CD4-positive, alpha-beta T cell (primary cell): ENCODE measurements around the gene CYSRT1. TPM values are rescaled to one million over a fixed set of nuclear protein-coding genes. Genes with fewer than 3 reads are reported as not detected.

ENCODE experiments used
- ATAC-seq: fragments of 200-7000 bp; cut with Tn5 transposase; one replicate; pipeline ENCODE4 v1.10.0; 2022; ENCODE audit warnings: mild to moderate bottlenecking; ENCODE audit not compliant: poor library complexity
- CTCF ChIA-PET: fragments of 350-600 bp; sonication (Branson Sonifier 250); formaldehyde crosslinking; loops from one replicate; lab custom pipeline; 2021; ENCODE audit warnings: antibody characterized with exemption, inconsistent platforms; lab: Charles Lee
- POLR2A ChIA-PET: fragments of 350-600 bp; sonication (Branson Sonifier 250); formaldehyde crosslinking; loops from one replicate; lab custom pipeline; 2021; ENCODE audit warnings: antibody characterized with exemption, inconsistent platforms; lab: Charles Lee
- DNase-seq, 14 experiments: peaks; one replicate each; pipeline ENCODE4 v3.0.0-alpha.2; 2013 to 2020; ENCODE audit warnings: mixed read lengths in 2 of 14
- H3K27ac ChIP-seq, 2 donors: one replicate each; pipeline versions ENCODE4 v1.5.1 to v1.7.0; 2013; ENCODE audit warnings: low read length in 2 of 2, low read depth in 1 of 2, mild to moderate bottlenecking in 1 of 2
- H3K27me3 ChIP-seq, 2 experiments: 1 replicate in 1 of 2; 2 replicates in 1 of 2; pipeline versions ENCODE4 v1.6.1 to v1.7.0; 2013; ENCODE audit warnings: low read length in 2 of 2, control low read depth in 1 of 2, mild to moderate bottlenecking in 1 of 2, moderate library complexity in 1 of 2; ENCODE audit not compliant: insufficient read depth in 2 of 2, control insufficient read depth in 1 of 2
- H3K36me3 ChIP-seq: one replicate; pipeline ENCODE4 v1.6.1; 2013; ENCODE audit warnings: low read length, control low read depth; ENCODE audit not compliant: insufficient read depth
- H3K4me1 ChIP-seq: one replicate; pipeline ENCODE4 v1.6.1; 2013; ENCODE audit warnings: low read length, control low read depth; ENCODE audit not compliant: insufficient read depth
- H3K4me3 ChIP-seq: one replicate; pipeline ENCODE4 v1.5.1; 2013; ENCODE audit warnings: mild to moderate bottlenecking, low read length, moderate library complexity
- H3K9me3 ChIP-seq, 2 experiments: 1 replicate in 1 of 2; 2 replicates in 1 of 2; pipeline versions ENCODE4 v1.6.1 to v1.7.0; 2013; ENCODE audit warnings: low read length in 2 of 2, mild to moderate bottlenecking in 2 of 2, control low read depth in 1 of 2, moderate library complexity in 1 of 2; ENCODE audit not compliant: control insufficient read depth in 1 of 2, insufficient read depth in 1 of 2
- H3K27ac Mint-ChIP-seq: one replicate; pipeline ENCODE4 v1.8.0; 2020; ENCODE audit warnings: mixed read lengths
- H3K27me3 Mint-ChIP-seq: one replicate; pipeline ENCODE4 v1.8.0; 2021; ENCODE audit warnings: mixed read lengths
- H3K36me3 Mint-ChIP-seq: one replicate; pipeline ENCODE4 v1.8.0; 2021; ENCODE audit warnings: low read depth, mixed read lengths
- H3K4me1 Mint-ChIP-seq: one replicate; pipeline ENCODE4 v1.8.0; 2021; ENCODE audit warnings: low read depth, mixed read lengths
- H3K4me3 Mint-ChIP-seq: one replicate; pipeline ENCODE4 v1.8.0; 2020; ENCODE audit warnings: mild to moderate bottlenecking, mixed read lengths
- H3K9me3 Mint-ChIP-seq: one replicate; pipeline ENCODE4 v1.8.0; 2020; ENCODE audit warnings: mixed read lengths
- intact Hi-C, 2 experiments: fragments of 100-400 bp; cut with DNase I in 1 of 2; cut with micrococcal nuclease in 1 of 2; formaldehyde crosslinking; loops; one replicate each; pipeline versions ENCODE4 v1.15.1 to v1.9.0; 2023 to 2025; cut with DNase I, micrococcal nuclease
- total RNA-seq, 174 experiments: library from RNA in 2 of 174; stranded (reverse) in 2 of 174; gene quantifications; one replicate each; pipeline ENCODE4 v1.2.3 and lab custom pipeline; 2021 to 2026
- TF ChIP-seq, protein P1 (sequence below): fragments of 200-600 bp; IDR thresholded peaks from one replicate; pipeline ENCODE4 v1.8.0; 2022; ENCODE audit warnings: antibody characterized with exemption, mild to moderate bottlenecking

CYSRT1 gene
- total RNA-seq, 2 experiments from 2014 or later: 0.33 to 0.42 TPM

DNA sequence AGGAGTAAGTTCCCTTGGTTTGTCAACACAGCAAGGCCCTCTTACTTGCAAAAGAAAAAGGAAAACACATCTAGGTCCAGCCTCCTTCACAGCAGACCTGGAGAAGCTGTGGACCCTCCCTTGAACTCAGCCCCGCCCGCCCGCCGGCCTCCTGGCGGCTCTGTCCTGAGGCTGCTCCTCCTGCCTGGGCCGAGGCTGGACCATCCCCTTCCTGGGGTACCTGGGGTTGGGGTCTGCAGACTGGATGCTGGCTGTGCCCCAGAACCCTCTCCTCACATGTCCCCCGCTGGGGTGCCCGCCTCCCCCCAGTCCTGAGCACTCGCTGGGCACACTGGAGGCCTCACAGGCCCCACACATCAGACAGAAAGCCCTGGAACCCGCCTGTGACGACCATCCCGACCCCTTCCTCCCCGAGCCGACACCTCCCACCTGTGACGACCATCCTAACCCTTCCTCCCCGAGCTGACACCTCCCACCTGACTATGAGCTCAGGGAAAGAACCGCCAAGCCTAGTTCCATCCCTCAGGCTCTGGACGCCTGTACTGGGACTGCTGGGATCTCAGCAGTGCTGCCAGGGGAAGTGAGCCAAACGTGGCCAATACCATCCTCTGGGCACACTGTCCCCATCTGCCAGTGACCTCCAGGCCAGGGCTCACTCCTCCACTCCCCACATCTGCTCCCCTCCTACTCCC, 45.9 kb upstream of the CYSRT1 start:
- peaks cover 49% of the 10 kb centered on the region for H3K36me3 Mint-ChIP-seq
- H3K36me3 ChIP-seq: peaks cover 55% of the 10 kb centered on the region
- POLR2A ChIA-PET: no interaction called here

DNA sequence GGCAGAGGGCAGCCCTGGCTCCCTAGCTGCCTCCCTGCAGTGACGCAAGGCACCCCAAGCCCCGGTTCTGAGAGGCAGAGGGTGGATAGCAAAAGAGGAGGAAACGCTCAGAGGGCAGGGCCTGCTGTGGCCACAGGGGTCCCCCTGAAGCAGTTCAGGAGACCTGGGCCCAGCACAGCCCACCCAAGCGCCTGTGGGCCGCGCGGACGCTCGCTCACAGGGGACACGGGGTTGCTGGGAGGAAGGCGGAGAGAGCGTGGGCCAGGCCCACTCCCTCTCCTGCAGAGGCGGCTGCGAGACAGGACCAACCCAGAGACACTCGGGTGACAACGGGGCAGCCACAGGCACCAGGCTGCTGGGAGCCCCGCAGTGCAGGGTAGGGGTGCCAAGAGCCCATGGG, 45.2 kb upstream of the CYSRT1 start:
- ChIA-PET POLR2A (no interaction called here), CTCF (interaction anchor here (1.8 kb wide), 1 partner anchor 84 kb away, joined by 3 read pairs; no protein-coding TSS in a partner anchor)
- Mint-ChIP-seq H3K4me3 (no peak overlapping the region), H3K27ac (no peak overlapping the region), H3K4me1 (peaks cover 8% of the 10 kb centered on the region), H3K9me3 (no peaks in the 10 kb centered on the region), H3K27me3 (no peaks in the 10 kb centered on the region), H3K36me3 (peaks cover 54% of the 10 kb centered on the region)
- intact Hi-C loops: loop anchor here in 1 of 2 experiments (10.0 kb wide), 1 partner anchor 55 kb away; no protein-coding TSS in a partner anchor
- no peak overlapping the region for H3K4me3 ChIP-seq
- TF ChIP-seq, protein P1, sequence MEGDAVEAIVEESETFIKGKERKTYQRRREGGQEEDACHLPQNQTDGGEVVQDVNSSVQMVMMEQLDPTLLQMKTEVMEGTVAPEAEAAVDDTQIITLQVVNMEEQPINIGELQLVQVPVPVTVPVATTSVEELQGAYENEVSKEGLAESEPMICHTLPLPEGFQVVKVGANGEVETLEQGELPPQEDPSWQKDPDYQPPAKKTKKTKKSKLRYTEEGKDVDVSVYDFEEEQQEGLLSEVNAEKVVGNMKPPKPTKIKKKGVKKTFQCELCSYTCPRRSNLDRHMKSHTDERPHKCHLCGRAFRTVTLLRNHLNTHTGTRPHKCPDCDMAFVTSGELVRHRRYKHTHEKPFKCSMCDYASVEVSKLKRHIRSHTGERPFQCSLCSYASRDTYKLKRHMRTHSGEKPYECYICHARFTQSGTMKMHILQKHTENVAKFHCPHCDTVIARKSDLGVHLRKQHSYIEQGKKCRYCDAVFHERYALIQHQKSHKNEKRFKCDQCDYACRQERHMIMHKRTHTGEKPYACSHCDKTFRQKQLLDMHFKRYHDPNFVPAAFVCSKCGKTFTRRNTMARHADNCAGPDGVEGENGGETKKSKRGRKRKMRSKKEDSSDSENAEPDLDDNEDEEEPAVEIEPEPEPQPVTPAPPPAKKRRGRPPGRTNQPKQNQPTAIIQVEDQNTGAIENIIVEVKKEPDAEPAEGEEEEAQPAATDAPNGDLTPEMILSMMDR: no peak
- no peak for ATAC-seq
- no peak for DNase-seq
- H3K36me3 ChIP-seq: peaks cover 59% of the 10 kb centered on the region
- peaks cover 11% of the 10 kb centered on the region for H3K4me1 ChIP-seq
- no peaks in the 10 kb centered on the region for H3K9me3 ChIP-seq
- no peak overlapping the region for H3K27ac ChIP-seq
- H3K27me3 ChIP-seq: no peaks in the 10 kb centered on the region

More for the DNA sequence above, 45.9 kb upstream of the CYSRT1 start:
- peaks cover 5% of the 10 kb centered on the region for H3K4me1 Mint-ChIP-seq
- no peak overlapping the region for H3K4me3 Mint-ChIP-seq
- H3K9me3 ChIP-seq: no peaks in the 10 kb centered on the region
- no peak for ATAC-seq
- no peak for DNase-seq
- no peak overlapping the region for H3K27ac Mint-ChIP-seq
- peaks cover 16% of the 10 kb centered on the region for H3K4me1 ChIP-seq
- H3K27me3 Mint-ChIP-seq: no peaks in the 10 kb centered on the region
- H3K4me3 ChIP-seq: no peak overlapping the region
- CTCF ChIA-PET: interaction anchor here (1.8 kb wide), 1 partner anchor 83 kb away, joined by 3 read pairs; no protein-coding TSS in a partner anchor
- no peak overlapping the region for H3K27ac ChIP-seq
- intact Hi-C loops: loop anchor here in 1 of 2 experiments (10.0 kb wide), 1 partner anchor 54 kb away; no protein-coding TSS in a partner anchor
- H3K9me3 Mint-ChIP-seq: no peaks in the 10 kb centered on the region
- TF ChIP-seq, protein P1: no peak
- H3K27me3 ChIP-seq: peaks cover 0 to under 1% of the 10 kb centered on the region in 2 experiments

DNA sequence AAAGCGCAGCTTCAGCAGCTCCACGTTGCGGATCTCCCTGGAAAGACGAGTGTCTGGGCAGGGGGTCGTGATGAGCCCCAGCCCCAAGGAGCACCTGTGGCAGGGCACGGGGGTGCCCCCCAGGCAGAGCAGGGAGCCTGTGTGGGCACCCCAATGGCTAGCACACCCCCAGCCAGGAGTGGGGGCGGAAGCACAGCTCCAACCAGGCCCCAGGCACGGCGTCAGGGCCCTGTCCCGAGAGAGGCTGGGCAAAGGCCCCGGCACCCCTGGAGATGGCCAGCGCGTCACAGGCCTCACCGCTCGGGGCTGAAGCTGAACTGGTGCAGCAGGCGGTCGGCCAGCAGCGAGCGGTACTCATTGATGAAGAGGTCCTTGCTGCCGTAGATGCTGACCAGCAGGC, 44.5 kb upstream of the CYSRT1 start:
- no peak overlapping the region for H3K27ac Mint-ChIP-seq
- Histone ChIP-seq H3K4me1 (peaks cover 9% of the 10 kb centered on the region), H3K27ac (no peak overlapping the region), H3K9me3 (no peaks in the 10 kb centered on the region), H3K27me3 (no peaks in the 10 kb centered on the region), H3K4me3 (no peak overlapping the region), H3K36me3 (peaks cover 64% of the 10 kb centered on the region)
- no peak for ATAC-seq
- DNase-seq: no peak
- H3K4me1 Mint-ChIP-seq: peaks cover 8% of the 10 kb centered on the region
- intact Hi-C loops: no loop called here
- CTCF ChIA-PET: interaction anchor here (1.8 kb wide), 1 partner anchor 85 kb away, joined by 3 read pairs; no protein-coding TSS in a partner anchor
- H3K4me3 Mint-ChIP-seq: no peak overlapping the region
- H3K36me3 Mint-ChIP-seq: peaks cover 57% of the 10 kb centered on the region
- H3K27me3 Mint-ChIP-seq: no peaks in the 10 kb centered on the region
- H3K9me3 Mint-ChIP-seq: no peaks in the 10 kb centered on the region
- POLR2A ChIA-PET: interaction anchor here (0.8 kb wide), 1 partner anchor 11 kb away, joined by 3 read pairs; no protein-coding TSS in a partner anchor
- TF ChIP-seq, protein P1: no peak
